ENCODE results near the gene RBFA. TPM values are rescaled to one million over a fixed set of nuclear protein-coding genes. Genes with fewer than 3 reads are reported as not detected.

Gene RBFA
- total RNA-seq, 1 donor from 2014 or later = 22.8 TPM

- Histone ChIP-seq H3K27ac (replicated peaks) (no peak overlapping the region), H3K4me3 (no peak overlapping the region), H3K9me3 (replicated peaks) (no peaks in the 10 kb centered on the region), H3K4me1 (no peaks in the 10 kb centered on the region), H3K27me3 (ENCODE audit: low read depth) (no peaks in the 10 kb centered on the region), H3K36me3 (no peaks in the 10 kb centered on the region)
- no peak for DNase-seq
- intact Hi-C loops (cut with micrococcal nuclease) = no loop called here
- TF ChIP-seq CTCF (IDR thresholded peaks at IDR 0.05; ENCODE audit: borderline replicate concordance) = no peak
Measured at GRCh38 chr18:80074183-80074582, 39.9 kb downstream of the RBFA start.

DNA sequence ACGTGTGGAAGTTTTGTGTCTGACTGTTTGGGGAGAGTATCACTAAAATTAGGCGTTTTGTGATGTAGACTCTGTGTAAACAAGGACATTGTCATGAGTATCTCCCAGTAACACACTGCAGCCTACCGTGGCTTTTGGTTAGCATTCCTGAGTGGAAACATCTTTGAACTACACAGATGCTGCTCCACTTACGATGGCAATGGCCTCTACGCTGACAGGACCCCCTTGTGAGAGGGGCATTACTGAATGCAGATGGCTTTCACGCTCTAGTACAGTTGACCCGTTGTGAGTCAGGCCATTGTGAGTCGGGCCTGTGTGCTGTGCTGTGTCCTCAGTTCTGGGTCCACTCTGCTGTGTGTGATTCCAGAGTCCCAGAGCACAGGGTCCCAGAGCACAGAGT lies 40.5 kb downstream of the RBFA start:
- Histone ChIP-seq H3K36me3 (no peaks in the 10 kb centered on the region), H3K9me3 (replicated peaks) (no peaks in the 10 kb centered on the region), H3K27ac (replicated peaks) (no peak overlapping the region), H3K4me3 (no peak overlapping the region), H3K4me1 (no peaks in the 10 kb centered on the region), H3K27me3 (ENCODE audit: low read depth) (no peaks in the 10 kb centered on the region)
- TF ChIP-seq CTCF (IDR thresholded peaks at IDR 0.05; ENCODE audit: borderline replicate concordance) = no peak
- intact Hi-C loops (cut with micrococcal nuclease) = no loop called here
- DNase-seq = no peak

DNA sequence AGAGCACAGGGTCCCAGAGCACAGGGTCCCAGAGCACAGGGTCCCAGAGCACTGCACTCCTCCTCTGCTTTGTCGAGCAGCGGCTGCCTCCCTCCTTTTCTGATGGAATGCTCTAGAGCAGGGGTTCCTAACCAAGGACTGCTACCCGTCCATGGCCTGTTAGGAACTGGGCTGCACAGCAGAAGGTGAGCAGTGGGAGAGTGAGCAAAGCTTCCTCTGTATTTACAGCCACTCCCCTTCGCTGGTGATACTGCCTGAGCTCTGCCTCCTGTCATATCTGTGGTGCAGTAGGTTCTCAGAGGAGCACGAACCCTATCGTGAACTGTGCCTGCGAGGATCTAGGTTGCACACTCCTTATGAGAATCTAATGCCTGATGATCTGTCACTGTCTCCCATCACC lies 41.7 kb downstream of the RBFA start:
- no peak for TF ChIP-seq CTCF (IDR thresholded peaks at IDR 0.05; ENCODE audit: borderline replicate concordance)
- H3K36me3 ChIP-seq = peaks cover 4% of the 10 kb centered on the region
- no peaks in the 10 kb centered on the region for H3K9me3 ChIP-seq (replicated peaks)
- intact Hi-C loops (cut with micrococcal nuclease) = no loop called here
- H3K4me3 ChIP-seq = no peak overlapping the region
- no peak overlapping the region for H3K27ac ChIP-seq (replicated peaks)
- no peaks in the 10 kb centered on the region for H3K4me1 ChIP-seq
- DNase-seq = no peak
- H3K27me3 ChIP-seq (ENCODE audit: low read depth) = no peaks in the 10 kb centered on the region

GRCh38 chr18:80076379-80076778 lies 42.1 kb downstream of the RBFA start:
- H3K36me3 ChIP-seq = peaks cover 5% of the 10 kb centered on the region
- H3K4me3 ChIP-seq = no peak overlapping the region
- no peaks in the 10 kb centered on the region for H3K4me1 ChIP-seq
- DNase-seq = no peak
- no peaks in the 10 kb centered on the region for H3K27me3 ChIP-seq (ENCODE audit: low read depth)
- H3K9me3 ChIP-seq (replicated peaks) = no peaks in the 10 kb centered on the region
- no peak overlapping the region for H3K27ac ChIP-seq (replicated peaks)
- TF ChIP-seq CTCF (IDR thresholded peaks at IDR 0.05; ENCODE audit: borderline replicate concordance) = no peak
- intact Hi-C loops (cut with micrococcal nuclease) = no loop called here

DNA sequence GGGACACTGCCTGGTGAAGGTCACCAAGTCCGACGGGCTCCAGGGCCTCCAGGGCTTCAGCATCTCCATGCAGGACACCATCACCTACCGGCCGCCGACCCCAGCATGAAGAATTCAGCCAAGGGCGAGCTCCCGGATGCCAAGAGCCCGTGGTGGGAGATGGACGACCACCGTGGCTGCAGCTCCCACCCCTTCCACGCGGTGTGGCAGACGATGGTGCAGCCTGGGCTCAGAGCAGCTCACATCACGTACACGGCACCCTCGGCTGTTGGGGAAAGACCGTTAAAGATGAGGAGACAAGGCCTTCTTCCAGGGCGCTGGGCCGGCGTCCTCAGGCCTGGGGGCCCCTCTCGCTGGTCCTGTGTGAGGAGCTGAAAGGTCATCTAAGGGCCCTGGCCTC lies 43.6 kb downstream of the RBFA start:
- intact Hi-C loops (cut with micrococcal nuclease) = no loop called here
- H3K4me1 ChIP-seq = no peaks in the 10 kb centered on the region
- no peak overlapping the region for H3K4me3 ChIP-seq
- H3K27me3 ChIP-seq (ENCODE audit: low read depth) = no peaks in the 10 kb centered on the region
- DNase-seq = no peak
- H3K9me3 ChIP-seq (replicated peaks) = no peaks in the 10 kb centered on the region
- no peak for TF ChIP-seq CTCF (IDR thresholded peaks at IDR 0.05; ENCODE audit: borderline replicate concordance)
- peaks cover 5% of the 10 kb centered on the region for H3K36me3 ChIP-seq
- H3K27ac ChIP-seq (replicated peaks) = no peak overlapping the region

Other genes starting within 250 kb of the RBFA start
- gene KCNG2, start 236.5 kb upstream of the RBFA start, total RNA-seq = not detected
- gene SLC66A2, start 82.8 kb upstream of the RBFA start, total RNA-seq = 27.4 TPM
- 12.2 TPM for gene HSBP1L1, start 69.8 kb upstream of the RBFA start, total RNA-seq
- gene TXNL4A, start 45.9 kb upstream of the RBFA start, total RNA-seq = 92.0 TPM
- gene ADNP2, start 74.8 kb downstream of the RBFA start, total RNA-seq = 7.5 TPM
- gene PARD6G, start 213.1 kb downstream of the RBFA start, total RNA-seq = 2.0 TPM

All from left ventricle myocardium inferior (tissue), 1 donor.